Activated CD4-positive, alpha-beta T cell treated with anti-CD3 and anti-CD28 coated beads for 24 hours (primary cell): Measurements from ENCODE around the gene PRKG1.

ENCODE experiments used
- DNase-seq, 2 donors: peaks; one replicate each; pipeline ENCODE4 v3.0.0-alpha.2; 2020; ENCODE audit warnings: low read depth in 2 of 2

PRKG1 gene

DNA sequence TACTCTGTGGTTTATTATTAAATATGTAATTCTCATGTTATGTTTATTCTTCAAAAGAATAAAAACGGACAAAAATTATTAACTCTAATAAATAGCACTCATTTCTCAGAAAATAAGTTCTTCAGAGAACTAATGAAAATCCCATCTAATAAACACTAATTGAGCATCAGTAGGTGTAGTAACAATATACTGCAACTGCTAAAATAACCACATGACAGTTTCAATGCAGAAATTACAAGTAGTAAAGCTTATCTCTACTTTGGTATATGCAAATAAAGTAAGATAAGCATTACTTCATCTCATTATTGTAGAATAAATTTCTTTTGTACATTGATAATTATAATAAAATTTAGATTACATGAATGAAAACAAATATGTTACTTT, 1183.4 kb downstream of the PRKG1 start:
- no peak for DNase-seq

DNA sequence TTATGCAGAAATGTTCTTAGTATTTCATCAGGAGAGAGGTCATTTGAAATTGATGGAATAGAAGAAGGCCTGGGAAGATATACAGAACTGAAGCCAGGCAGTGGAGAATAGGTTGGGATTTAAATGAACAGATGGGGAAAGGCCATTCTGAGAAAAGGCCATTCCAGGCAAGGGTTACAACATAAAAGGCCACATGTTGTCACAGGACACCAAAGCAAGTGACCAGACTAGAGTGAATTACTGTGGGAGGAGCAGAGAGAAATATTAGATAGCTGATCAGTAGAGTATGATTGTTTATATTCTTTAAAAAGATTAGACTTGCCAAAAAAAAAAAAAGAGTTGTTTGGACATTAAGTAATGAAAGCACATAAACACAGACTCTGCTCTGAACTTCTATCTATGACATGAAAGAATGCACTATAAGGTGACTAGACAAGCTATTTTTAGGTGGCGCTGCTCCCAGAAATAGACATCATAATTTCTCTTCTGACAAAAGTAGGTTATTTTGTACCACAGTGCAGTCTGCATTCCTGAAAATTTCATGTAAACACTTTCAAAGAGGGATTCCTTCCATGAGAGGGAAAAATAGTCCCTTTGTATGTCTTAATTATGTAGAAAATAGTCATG, 1184.6 kb downstream of the PRKG1 start:
- no peak for DNase-seq

DNA sequence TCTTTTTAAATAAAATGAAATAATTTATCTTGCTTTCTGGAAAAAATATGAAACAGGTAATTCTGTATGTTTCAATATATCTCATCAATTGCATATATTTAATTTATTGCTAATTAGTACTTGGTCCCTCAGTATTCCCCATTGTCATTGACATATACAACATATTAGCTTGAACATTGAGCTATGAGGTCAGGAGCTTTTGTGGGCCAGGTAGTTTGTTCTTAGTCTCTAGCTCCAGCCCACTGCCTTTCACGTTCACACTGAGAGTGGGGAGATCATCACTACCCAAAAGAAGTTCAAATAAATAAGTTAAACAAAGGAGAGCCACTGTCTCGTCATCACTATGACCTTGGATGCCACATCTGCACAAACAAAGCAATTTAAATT, 1185.1 kb downstream of the PRKG1 start:
- no peak for DNase-seq

DNA sequence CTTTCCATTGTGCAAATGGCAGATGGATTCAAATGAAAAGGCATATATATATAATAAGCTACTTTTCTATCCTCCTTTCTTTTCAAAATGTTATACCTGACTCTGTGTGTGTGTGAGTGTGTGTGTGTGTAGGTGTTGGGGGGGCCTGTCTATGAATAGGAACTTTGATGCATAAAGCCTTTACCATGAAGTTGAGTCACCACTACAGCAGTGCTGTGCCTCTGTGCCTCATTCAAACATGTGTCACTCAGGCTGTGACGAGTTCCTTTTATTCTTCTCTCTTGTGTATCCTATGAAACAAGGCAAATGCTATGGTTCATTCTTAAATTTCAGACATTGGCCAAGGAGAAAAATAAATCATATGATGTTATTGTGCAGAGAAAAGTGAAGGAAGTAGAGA, 1187.1 kb downstream of the PRKG1 start:
- DNase-seq = no peak

DNA sequence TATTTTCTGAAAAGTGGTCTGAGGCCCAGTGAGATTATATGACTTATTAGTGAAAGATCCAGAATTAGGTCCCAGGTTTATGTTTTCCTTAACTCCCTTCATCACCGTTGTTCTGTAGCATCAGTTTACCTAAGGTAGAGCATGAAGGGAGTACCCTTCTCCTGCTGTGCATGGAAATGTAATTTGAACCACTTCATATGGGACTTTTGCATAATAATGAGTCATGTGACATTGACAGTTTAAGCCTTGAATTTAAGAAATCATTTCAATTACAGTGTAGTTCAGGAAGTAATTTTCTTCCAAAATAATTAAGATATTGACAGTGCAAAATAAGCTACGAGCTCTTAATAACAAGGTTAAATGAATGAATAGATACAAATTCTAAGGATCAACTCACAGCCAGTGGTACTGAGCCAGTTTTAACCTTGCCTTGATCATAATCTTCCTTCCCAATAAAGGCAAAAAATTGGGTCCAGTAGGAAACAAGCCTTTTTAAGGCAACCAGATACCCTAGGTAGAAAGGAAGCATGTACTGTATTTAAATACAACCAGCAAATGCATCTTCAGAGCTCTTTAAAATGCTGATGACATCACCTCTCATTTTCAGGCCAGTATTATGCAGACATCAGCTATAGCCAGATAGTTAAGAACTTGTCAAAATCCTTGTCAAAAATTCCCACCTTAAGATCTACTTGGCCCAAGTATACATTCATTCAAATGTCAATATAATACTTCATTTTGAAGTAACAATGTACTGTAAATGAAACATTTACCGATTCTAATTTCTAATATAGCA, 1191.0 kb downstream of the PRKG1 start:
- DNase-seq = no peak

DNA sequence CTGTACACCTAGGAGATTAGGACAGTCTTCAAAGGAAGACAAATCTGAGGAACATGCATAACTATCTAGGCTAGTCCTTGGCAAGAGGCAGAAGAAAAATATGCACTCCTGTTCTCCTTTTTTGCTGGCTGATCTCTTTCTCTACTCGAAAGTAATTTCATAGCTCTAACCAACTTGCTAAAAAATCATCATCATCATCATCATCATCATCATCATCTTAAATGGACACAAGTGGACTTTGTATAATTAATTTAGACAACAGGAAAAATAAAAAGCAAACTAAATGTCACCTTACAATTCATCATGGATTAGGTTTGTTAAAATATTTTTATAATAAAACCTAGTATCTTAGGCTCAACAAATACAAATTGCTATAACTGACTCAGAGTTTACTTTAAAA, 1192.6 kb downstream of the PRKG1 start:
- no peak for DNase-seq

DNA sequence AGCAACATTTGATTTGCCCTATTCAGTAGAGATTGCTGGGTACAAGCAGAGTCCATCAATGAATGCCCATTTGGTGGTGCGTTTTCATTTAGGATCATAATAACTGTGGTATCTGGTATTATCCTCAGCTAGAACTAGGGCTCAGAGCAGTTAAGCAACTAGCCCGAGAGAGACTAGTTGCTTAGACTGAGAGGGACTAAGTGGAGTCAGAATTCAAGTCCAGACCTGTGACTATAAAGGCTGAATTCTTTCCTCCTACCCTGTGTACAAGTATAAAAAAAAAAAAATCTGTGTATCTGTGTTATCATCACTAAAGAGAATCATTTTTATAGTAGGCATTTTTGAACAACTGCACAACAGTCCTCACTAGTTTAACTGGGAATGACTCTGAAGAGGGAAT, 1194.5 kb downstream of the PRKG1 start:
- no peak for DNase-seq

DNA sequence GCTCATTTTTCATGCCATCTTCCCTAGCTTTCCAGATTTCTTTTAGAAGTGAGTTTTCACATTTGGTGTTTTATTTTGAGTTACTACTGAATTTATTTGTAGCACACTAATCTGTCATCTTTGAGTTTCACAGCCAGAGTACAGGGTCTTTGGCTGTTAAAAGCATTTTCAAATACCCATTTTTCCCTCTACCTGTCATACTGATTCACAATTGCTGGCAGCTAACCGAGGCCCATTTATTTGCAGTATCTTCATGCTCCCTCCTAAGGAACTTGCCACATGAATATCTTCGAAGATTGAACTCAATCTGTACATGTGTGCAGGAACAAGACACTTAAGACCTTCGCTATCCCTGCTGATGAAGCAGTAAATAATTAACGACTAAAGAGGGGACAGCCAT, 1194.9 kb downstream of the PRKG1 start:
- DNase-seq = no peak

DNA sequence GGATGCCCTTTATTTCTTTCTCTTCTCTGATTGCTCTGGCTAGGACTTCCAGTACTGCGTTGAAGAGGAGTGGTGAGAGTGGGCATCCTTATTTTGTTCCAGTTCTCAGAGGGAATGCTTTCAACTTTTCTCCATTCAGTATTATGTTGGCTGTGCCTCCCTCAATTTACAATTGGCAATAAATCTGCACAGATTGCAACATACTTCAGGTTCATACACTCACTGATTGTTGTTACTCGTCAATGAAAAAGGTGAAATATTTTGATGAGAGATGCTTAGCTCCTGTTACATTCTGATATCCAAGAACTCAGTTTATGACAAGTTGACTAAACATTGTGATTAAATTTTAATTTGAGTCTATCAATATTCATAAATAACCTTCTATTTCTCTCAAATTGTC, 1201.9 kb downstream of the PRKG1 start:
- no peak for DNase-seq

DNA sequence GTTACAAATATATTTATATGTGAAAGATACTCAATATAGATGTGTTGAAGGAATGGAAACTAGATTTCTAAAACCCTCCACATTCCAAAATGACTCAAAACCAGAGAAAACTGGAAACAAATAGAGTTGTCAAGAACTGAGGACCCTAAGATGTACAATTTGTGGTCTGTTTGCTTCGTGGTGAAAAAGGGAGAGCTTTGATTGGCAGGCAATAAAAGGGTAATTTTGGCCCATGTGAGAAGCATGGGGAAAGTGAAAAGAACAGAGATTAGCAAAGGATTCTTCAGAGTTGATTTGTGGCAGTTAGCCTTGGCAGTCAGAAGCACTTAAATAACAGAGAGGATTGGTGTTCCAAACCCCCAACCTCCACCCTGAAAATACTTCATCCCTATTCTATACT, 1202.7 kb downstream of the PRKG1 start:
- no peak for DNase-seq

DNA sequence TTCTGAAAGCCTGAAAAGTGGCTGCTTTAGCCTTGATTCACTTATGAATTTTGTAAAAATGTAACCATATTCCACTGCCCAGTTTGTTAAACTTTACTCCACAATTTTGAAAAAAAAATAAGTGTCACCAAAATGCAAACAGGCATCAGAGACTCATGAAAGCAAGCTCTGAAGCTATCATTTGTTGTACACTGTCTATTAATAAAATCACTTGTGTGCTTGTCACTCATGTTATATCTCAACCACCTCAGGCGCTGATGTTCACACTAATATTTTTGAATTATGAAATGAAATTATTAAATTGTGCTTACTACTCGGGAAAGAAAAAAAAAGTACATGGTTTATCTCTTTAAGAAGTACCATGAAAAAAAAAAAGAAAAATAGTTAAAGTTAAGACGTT, 1205.3 kb downstream of the PRKG1 start:
- no peak for DNase-seq

DNA sequence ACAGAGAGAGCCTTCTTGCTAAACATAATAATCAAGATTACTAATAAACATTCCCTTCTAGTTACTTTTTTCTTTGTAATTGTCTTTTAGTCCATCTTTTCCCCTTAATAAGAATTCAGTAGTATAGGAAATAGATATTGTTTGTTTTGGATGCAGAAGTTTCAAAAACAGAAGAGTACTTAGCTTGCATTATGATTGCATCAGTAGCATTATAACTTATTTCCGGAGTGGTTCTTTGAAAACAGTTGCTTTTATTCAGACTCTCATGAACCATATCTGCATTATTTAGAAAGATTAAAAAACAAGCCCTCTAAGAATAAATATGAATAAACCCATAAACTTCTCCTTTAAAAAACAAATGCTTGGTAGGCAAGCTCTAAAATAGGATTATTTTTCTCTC, 1205.8 kb downstream of the PRKG1 start:
- no peak for DNase-seq

DNA sequence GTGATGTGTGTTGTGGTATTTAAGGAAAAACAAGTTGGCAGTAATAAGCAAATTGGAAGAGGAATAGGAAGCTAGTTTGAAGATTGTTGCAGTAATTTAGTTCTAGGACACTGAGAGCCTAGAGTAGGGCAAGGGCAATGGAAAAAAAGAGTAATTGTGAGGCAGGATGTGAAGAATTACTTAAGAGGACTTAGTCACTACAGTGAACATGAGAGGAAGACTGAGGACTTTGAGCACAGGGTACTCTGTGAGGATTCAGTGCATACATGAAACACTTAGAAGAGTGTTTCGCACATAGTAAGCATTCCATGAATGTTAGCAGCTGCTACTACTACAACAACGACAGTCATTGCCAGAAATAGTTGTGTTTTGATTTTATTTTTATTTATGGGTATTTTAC, 1208.9 kb downstream of the PRKG1 start:
- no peak for DNase-seq

DNA sequence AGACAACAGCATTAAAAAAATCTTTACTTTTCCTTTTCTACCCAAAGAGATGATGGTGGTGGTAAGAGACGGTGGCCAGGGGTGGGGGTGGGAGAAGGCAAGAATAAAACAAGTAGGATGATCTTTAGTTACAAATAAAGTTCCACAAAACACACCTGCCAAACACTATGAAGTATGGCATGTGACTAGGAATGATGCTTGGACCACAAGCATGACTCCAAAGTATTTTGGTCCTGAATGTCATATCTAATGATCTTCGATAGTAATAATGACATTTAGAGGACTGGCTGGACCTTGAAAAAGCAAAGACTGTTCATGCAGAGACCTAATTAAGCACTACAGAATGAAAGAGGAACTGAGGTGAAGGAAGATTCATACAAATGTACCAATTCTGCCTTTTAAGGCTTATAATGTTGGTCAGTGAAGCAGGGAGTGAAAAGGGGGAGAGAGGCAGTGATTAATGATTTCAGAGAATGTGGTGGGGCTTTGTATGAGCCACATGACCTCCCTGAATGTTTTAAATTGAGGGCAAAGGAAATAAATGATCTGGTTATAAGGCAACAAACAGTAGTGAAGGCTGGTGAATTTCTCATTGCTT, 1210.2 kb downstream of the PRKG1 start:
- no peak for DNase-seq

DNA sequence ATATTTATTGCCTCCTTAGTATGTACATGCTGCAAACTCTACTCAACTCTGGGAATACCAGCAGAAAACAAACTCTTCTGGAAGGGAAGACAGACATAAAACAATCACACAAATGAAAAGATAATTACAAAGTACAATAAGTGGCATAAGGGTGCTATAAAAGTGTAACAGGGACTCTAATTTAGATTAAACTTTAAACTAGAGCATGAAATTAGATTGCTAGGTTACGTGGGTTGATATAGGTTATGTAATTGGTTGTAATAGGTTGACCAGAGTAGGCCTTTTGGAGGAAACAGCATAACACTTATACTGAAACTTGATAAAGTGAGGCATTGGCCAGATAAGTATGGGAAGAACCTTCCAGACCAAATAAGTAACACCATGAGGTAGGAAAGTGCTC, 1213.6 kb downstream of the PRKG1 start:
- DNase-seq = no peak

DNA sequence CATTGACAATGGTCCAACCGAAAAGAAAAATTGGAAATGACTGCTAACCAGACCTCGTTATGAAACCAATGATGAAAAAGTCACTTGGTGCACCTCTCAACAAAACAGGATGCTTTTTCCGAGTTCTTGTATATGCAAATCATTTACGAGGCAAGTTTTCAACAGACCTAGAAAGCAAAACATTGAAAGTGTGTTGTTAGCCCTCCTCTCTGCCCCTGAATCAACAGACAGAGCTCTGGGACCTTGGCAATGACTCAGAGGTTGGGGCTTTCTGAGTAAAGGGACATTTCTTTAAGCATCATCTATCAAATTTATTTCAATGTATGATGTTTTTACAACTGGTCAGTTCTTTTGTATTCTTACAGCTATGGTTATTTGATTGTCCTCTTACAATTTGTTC, 1223.5 kb downstream of the PRKG1 start:
- DNase-seq = no peak

DNA sequence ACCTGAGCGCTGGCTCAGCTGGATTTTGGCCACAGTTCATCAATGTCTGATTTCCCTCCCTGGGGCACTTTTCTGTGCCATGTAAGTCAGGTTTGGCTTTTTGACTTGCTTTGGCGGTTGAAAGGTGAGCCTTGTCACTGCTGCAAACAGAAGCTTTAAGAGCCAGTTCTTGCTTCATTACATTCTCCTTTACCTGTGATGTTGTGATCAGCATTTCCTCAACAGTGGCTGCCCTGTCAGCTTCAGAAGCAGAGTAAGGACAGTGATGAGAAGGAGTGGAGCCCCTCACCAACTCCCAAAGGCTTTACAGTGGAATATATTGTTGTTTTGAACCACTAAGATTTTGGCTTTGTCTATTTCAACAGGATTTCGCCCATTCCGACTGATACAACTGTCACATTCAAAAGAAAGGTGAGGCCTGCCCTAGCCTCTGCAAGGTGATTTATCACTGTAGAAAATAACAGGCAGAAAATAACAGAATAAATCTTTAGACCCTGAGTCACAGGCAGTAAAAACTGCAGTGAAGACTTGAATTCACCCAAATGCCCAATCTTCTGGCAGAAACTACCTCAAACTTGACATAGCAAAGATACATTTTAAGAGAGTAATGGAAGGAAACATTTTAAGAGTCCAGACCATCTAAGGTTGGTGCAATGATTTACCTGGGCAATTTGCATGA, 1226.5 kb downstream of the PRKG1 start:
- DNase-seq = no peak

DNA sequence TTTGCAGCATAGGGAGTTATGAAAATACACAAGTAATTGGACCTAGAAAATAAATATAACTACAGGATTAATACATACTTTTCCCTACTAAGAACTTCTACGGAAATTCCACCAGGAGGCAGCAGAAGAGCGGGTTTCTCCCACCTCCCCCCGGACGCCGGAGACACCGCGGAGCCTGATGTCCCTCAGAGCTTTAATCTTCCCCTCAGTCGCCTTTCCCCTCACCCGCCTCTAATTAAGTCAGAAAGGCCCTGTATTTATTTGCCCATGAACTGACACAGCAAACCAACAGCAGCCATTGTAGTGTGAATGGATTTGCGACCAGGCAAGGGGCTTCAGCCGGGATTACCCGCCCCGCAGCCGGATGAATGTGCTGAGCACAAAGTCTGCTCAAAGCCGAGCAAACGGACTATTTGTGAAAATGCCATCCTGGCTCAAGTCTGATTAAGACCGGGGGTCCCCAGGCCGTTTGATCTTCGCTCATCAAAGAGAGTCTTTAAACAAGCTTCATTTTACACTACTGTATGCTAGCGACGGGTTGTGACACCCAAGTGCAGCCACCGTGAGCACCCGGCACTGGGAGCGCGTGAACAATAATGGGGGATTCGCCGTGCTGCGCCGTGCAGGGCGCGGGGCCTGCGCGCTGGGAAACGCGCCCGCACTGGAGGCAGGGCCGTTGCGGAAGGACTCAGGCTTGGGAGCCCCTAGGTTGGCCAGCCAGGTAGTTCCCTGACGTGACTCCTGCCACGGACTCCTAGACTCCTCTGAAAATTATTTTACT, 1234.2 kb downstream of the PRKG1 start:
- no peak for DNase-seq

DNA sequence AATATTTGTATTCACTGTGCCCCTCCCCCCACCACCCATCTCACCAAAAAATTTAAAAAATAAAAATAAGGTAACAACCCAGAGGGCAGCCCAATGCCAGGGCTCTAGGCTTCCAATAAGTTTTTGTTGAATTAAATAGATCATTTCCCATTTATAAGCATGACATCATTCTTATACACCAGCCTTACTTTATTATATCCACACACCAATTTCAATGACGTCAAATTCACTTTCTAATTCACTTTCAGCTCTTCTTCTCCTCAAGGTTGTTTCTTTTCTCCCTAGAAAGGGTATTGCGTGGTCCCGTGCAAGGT, 1238.6 kb downstream of the PRKG1 start:
- DNase-seq = no peak

DNA sequence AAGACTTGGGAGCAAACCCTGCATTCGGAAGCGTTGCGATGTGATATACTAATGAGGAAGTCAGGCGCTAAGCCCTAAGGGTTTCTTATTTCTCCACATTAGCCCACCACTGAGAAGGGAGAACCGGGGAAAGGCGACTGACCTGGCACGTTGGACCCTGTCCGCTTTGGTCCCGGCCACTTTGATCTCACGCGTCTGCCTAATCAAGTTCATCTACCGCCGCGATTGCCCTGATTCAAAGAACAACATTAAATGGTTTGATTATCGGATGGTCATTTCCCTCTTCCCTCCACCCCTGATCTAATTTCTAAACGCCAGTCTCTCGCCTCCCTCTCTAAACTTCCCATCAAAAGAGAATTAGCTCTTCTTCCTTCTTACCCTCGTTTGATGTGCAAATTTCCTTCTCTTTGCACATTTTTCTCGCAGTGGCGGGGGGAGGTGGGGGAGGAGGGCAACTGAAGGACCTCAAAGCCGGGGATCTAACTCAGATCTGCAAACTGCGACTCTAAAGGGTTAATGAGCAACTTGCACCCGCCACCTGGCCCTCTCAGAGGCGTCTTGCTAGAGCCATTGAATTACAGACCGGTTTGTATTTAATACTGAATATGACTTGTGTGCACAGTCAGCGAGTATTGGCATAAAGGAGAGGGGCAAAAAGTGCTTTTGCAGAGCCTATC, 1239.1 kb downstream of the PRKG1 start:
- DNase-seq = no peak

DNA sequence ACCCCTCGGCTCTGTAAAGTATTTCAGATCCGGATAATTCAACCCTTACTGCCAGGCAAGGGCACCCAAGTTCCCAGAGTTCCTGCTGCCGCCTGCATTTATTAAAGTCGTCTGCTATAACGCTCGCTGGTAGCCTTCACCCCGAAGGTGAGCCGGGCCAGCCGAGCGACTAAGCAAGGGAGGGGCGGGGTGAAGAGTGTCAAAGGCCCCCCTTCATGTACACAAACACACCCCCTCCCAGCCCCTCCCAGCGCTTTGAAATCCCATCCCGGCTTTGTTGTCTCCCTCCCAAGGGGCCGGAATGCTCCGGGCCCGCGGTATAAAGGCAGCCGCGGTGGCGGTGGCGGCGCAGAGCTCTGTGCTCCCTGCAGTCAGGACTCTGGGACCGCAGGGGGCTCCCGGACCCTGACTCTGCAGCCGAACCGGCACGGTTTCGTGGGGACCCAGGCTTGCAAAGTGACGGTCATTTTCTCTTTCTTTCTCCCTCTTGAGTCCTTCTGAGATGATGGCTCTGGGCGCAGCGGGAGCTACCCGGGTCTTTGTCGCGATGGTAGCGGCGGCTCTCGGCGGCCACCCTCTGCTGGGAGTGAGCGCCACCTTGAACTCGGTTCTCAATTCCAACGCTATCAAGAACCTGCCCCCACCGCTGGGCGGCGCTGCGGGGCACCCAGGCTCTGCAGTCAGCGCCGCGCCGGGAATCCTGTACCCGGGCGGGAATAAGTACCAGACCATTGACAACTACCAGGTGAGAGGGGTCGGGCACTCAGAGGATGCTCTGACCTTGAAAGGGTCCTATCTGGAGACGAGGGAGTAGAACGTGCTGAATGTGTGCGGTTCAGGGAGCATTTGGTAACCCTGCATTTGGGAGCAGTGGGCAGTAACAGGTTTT, 1239.9 kb downstream of the PRKG1 start, which contains the start of gene DKK1:
Gene DKK1 (plus strand): TSS at position 349 of the 889 bp plus-strand sequence. CDS start 154 bp downstream, at position 503.
- no peak for DNase-seq
